ENCODE results near the gene NUTM2A.
"Not testable (repeated sequence)": the region's sequence is repeated elsewhere in the genome, so short reads cannot be mapped to it uniquely, and the experiment has no call there.

Gene NUTM2A

GRCh38 chr10:87248818-87249353 is 23.6 kb downstream of the NUTM2A start:
- not testable (repeated sequence) for DNase-seq

DNA sequence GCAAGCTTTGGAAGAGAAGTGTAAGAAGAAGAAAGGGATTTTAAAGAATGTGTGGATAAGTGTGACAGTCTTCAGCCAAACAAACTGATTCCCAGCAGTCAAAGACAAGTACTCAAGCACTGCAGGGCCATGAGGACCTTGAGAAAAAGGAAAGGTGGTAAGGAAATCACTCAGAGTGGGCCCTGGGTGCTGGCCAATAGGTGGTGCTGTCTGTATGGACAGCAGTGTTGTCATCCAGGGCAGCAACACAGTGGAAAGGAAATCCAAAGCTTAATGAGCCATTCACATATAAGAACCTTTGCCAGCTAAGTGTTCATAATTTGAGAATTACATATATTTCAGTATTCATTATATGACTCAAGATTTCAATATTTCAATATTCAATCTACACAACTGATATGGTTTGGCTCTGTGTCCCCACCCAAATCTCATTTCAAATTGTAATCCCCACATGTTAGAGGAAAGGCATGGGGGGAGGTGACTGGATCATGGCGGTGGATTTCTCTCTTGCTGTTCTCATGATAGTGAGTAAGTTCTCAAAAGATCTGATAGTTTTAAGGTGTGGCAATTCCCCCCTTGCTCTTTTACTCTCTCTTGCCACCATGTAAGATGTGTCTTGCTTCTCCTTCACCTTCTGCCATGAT is 55.6 kb downstream of the NUTM2A start:
- DNase-seq = not testable (repeated sequence)
